Measurements from ENCODE around the gene AMACR. TPM values are rescaled to one million over a fixed set of nuclear protein-coding genes. Genes with fewer than 3 reads are reported as not detected.

The AMACR gene
- total RNA-seq, 2 experiments from 2014 or later = 4.5 to 5.0 TPM

DNA sequence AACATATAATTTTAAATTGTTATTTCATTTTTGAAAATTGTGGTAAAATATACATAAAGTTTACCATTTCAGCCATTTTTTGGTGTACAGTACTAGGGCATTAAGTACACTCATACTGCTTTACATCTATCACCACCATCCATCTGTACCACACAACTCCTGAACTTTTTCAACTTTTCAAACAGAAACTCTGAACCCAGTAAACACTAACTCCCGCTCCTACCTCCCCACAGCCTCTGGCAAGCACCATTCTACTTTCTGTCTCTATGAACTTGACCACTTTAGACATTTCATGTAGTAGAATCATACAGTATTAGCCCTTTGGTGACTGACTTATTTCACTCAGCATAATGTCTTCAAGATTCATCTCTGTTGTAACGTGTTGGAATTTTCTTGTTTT lies 15.0 kb downstream of the AMACR start:
- Histone ChIP-seq H3K9me3 (ENCODE audit: low read length) (no peaks in the 10 kb centered on the region), H2AFZ (ENCODE audit: low read length) (no peak overlapping the region), H3K79me2 (ENCODE audit: insufficient read depth, low read depth, low read length) (no peaks in the 10 kb centered on the region), H3K36me3 (ENCODE audit: insufficient read depth, low read length) (peaks cover 11% of the 10 kb centered on the region), H3K4me2 (ENCODE audit: low read length) (no peak overlapping the region), H4K20me1 (ENCODE audit: insufficient read depth, low read length) (no peaks in the 10 kb centered on the region), H3K4me1 (ENCODE audit: insufficient read depth, low read length, poor library complexity, severe bottlenecking) (no peaks in the 10 kb centered on the region), H3K9me2 (ENCODE audit: insufficient read depth, low read length) (no peaks in the 10 kb centered on the region), H3K27ac (ENCODE audit: low read depth, low read length, poor library complexity, severe bottlenecking) (no peak overlapping the region), H3K4me3 (ENCODE audit: low read depth, low read length, poor library complexity, severe bottlenecking) (no peak overlapping the region)
- intact Hi-C loops (cut with micrococcal nuclease; ENCODE audit: unreplicated experiment) = no loop called here
- DNase-seq (ENCODE audit: low spot score) = no peak
- TF ChIP-seq CTCF (conservative IDR thresholded peaks at IDR 0.05; ENCODE audit: low read length) = no peak
- no peak for TF ChIP-seq EZH2phosphoT487 (IDR thresholded peaks at IDR 0.05; ENCODE audit: borderline replicate concordance, low read depth, low read length)
- no TSS peak for BruUV-seq (replicated peaks)
- CTCF ChIA-PET (ENCODE audit: unreplicated experiment) = no interaction called here
- POLR2A ChIA-PET = no interaction called here

GRCh38 chr5:33985447-33985846 lies 22.4 kb downstream of the AMACR start:
- H3K9me2 ChIP-seq (ENCODE audit: insufficient read depth, low read length) = no peaks in the 10 kb centered on the region
- ChIA-PET CTCF (ENCODE audit: unreplicated experiment) (no interaction called here), POLR2A (no interaction called here)
- peaks cover 12% of the 10 kb centered on the region for H3K36me3 ChIP-seq (ENCODE audit: insufficient read depth, low read length)
- no TSS peak for BruUV-seq (replicated peaks)
- no peaks in the 10 kb centered on the region for H3K4me1 ChIP-seq (ENCODE audit: insufficient read depth, low read length, poor library complexity, severe bottlenecking)
- no peak overlapping the region for H2AFZ ChIP-seq (ENCODE audit: low read length)
- intact Hi-C loops (cut with micrococcal nuclease; ENCODE audit: unreplicated experiment) = no loop called here
- H3K4me3 ChIP-seq (ENCODE audit: low read depth, low read length, poor library complexity, severe bottlenecking) = no peak overlapping the region
- no peaks in the 10 kb centered on the region for H3K9me3 ChIP-seq (ENCODE audit: low read length)
- no peak overlapping the region for H3K27ac ChIP-seq (ENCODE audit: low read depth, low read length, poor library complexity, severe bottlenecking)
- no peaks in the 10 kb centered on the region for H3K79me2 ChIP-seq (ENCODE audit: insufficient read depth, low read depth, low read length)
- H4K20me1 ChIP-seq (ENCODE audit: insufficient read depth, low read length) = no peaks in the 10 kb centered on the region
- H3K4me2 ChIP-seq (ENCODE audit: low read length) = no peak overlapping the region
- no peak for DNase-seq (ENCODE audit: low spot score)
- TF ChIP-seq CTCF (conservative IDR thresholded peaks at IDR 0.05; ENCODE audit: low read length) (no peak), EZH2phosphoT487 (IDR thresholded peaks at IDR 0.05; ENCODE audit: borderline replicate concordance, low read depth, low read length) (no peak)

- Histone ChIP-seq H3K79me2 (ENCODE audit: insufficient read depth, low read depth, low read length) (no peaks in the 10 kb centered on the region), H3K36me3 (ENCODE audit: insufficient read depth, low read length) (peaks cover 12% of the 10 kb centered on the region), H3K27ac (ENCODE audit: low read depth, low read length, poor library complexity, severe bottlenecking) (no peak within 1 kb of the TSS), H3K4me2 (ENCODE audit: low read length) (no peak within 1 kb of the TSS), H3K4me3 (ENCODE audit: low read depth, low read length, poor library complexity, severe bottlenecking) (no peak within 1 kb of the TSS), H2AFZ (ENCODE audit: low read length) (no peak within 1 kb of the TSS), H4K20me1 (ENCODE audit: insufficient read depth, low read length) (no peaks in the 10 kb centered on the region), H3K9me2 (ENCODE audit: insufficient read depth, low read length) (no peaks in the 10 kb centered on the region), H3K4me1 (ENCODE audit: insufficient read depth, low read length, poor library complexity, severe bottlenecking) (no peaks in the 10 kb centered on the region), H3K9me3 (ENCODE audit: low read length) (no peaks in the 10 kb centered on the region)
- DNase-seq (ENCODE audit: low spot score) = no peak
- CTCF ChIA-PET (ENCODE audit: unreplicated experiment) = no interaction called here
- POLR2A ChIA-PET = no interaction called here
- no TSS peak for BruUV-seq (replicated peaks)
- intact Hi-C loops (cut with micrococcal nuclease; ENCODE audit: unreplicated experiment) = no loop called here
- TF ChIP-seq CTCF (conservative IDR thresholded peaks at IDR 0.05; ENCODE audit: low read length) (no peak), EZH2phosphoT487 (IDR thresholded peaks at IDR 0.05; ENCODE audit: borderline replicate concordance, low read depth, low read length) (no peak)
These were observed 23.2 kb downstream of the AMACR start, which contains the start of gene SLC45A2 for GRCh38 chr5:33984671-33985124. Gene SLC45A2, minus strand, starts transcription at chr5:33984693. Its CDS starts 110 bp downstream, at chr5:33984583.

Data from OCI-LY7 (cell line).